Thoracic aorta (tissue), 2 donors: ENCODE results near the gene KCTD7. TPM values are rescaled to one million over a fixed set of nuclear protein-coding genes. Genes with fewer than 3 reads are reported as not detected.
"Not testable (repeated sequence)": the region's sequence is repeated elsewhere in the genome, so short reads cannot be mapped to it uniquely, and the experiment has no call there.

Experiments
- ATAC-seq: fragments of 150-250 bp; one replicate; pipeline ENCODE4 v1.8.0; 2017; ENCODE audit warnings: low read depth; ENCODE audit not compliant: insufficient number of reproducible peaks, low FRiP score
- DNase-seq: peaks from one replicate; pipeline ENCODE4 v3.0.0-alpha.2; 2020; ENCODE audit warnings: low spot score
- H3K27ac ChIP-seq, 2 donors: fragments of 200-600 bp; sonication (generic); 1 replicate in 1 of 2; 2 replicates in 1 of 2; pipeline ENCODE4 v1.5.1; 2016; ENCODE audit warnings: mild to moderate bottlenecking in 2 of 2, moderate library complexity in 2 of 2
- H3K27me3 ChIP-seq: fragments of 200-600 bp; sonication (generic); replicated peaks from 2 replicates; pipeline ENCODE4 v1.6.0; 2016; ENCODE audit warnings: mild to moderate bottlenecking; ENCODE audit not compliant: insufficient read depth
- H3K36me3 ChIP-seq: fragments of 200-600 bp; sonication (generic); one replicate; pipeline ENCODE4 v1.5.1; 2016
- H3K4me1 ChIP-seq, 2 donors: fragments of 200-600 bp; sonication (generic); 1 replicate in 1 of 2; 2 replicates in 1 of 2; pipeline versions ENCODE4 v1.5.1 to v1.6.0; 2016; ENCODE audit warnings: low read depth in 2 of 2, mild to moderate bottlenecking in 1 of 2; ENCODE audit not compliant: control insufficient read depth in 1 of 2
- H3K4me3 ChIP-seq: fragments of 200-600 bp; sonication (generic); 2 replicates; pipeline ENCODE4 v1.5.1; 2016; ENCODE audit warnings: mild to moderate bottlenecking
- H3K9me3 ChIP-seq: fragments of 200-600 bp; sonication (generic); 2 replicates; pipeline ENCODE4 v1.5.1; 2016
- total RNA-seq, 2 donors: library from RNA; depleted of rRNA; stranded (reverse); fragments of >200 nt; gene quantifications; one replicate each; pipeline versions ENCODE4 v1.1.0 to v1.2.3, GENCODE V29; 2016
- TF ChIP-seq, protein P1 (sequence below): fragments of 200-600 bp; sonication (generic); IDR thresholded peaks from one replicate; pipeline ENCODE4 v1.5.1; 2019; ENCODE audit warnings: antibody characterized with exemption

Gene KCTD7
- total RNA-seq, 2 donors from 2014 or later, result 24.5 to 31.0 TPM

DNA sequence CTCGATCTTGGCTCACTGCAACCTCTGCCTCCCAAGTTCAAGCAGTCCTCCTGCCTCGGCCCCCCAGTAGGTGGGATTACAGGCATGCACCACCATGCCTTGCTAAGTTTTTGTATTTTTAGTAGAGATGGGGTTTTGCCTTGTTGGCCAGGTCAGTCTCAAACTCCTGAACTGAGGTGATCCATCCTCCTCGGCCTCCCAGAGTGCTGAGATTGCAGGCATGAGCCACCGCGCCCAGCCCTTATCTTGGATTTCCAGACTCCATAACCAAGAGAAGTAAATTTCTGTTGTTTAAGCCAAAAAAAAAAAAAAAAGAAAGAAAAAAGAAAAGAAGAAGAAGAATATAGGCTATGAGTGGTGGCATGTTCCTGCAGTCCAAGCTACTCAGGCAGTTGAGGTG, 58.5 kb downstream of the KCTD7 start:
- peaks cover 4 to 5% of the 10 kb centered on the region in 2 donors for H3K4me1 ChIP-seq
- TF ChIP-seq, protein P1, sequence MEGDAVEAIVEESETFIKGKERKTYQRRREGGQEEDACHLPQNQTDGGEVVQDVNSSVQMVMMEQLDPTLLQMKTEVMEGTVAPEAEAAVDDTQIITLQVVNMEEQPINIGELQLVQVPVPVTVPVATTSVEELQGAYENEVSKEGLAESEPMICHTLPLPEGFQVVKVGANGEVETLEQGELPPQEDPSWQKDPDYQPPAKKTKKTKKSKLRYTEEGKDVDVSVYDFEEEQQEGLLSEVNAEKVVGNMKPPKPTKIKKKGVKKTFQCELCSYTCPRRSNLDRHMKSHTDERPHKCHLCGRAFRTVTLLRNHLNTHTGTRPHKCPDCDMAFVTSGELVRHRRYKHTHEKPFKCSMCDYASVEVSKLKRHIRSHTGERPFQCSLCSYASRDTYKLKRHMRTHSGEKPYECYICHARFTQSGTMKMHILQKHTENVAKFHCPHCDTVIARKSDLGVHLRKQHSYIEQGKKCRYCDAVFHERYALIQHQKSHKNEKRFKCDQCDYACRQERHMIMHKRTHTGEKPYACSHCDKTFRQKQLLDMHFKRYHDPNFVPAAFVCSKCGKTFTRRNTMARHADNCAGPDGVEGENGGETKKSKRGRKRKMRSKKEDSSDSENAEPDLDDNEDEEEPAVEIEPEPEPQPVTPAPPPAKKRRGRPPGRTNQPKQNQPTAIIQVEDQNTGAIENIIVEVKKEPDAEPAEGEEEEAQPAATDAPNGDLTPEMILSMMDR, result no peak
- no peak overlapping the region for H3K27ac ChIP-seq
- H3K36me3 ChIP-seq, result no peaks in the 10 kb centered on the region
- no peak overlapping the region for H3K4me3 ChIP-seq
- no peak for DNase-seq
- H3K27me3 ChIP-seq, result no peaks in the 10 kb centered on the region
- ATAC-seq, result no peak
- no peaks in the 10 kb centered on the region for H3K9me3 ChIP-seq

GRCh38 chr7:66687672-66688071, 59.0 kb downstream of the KCTD7 start:
- not testable (repeated sequence) for H3K4me1 ChIP-seq, H3K9me3 ChIP-seq, DNase-seq, H3K27ac ChIP-seq, ATAC-seq, H3K4me3 ChIP-seq, H3K36me3 ChIP-seq, H3K27me3 ChIP-seq

DNA sequence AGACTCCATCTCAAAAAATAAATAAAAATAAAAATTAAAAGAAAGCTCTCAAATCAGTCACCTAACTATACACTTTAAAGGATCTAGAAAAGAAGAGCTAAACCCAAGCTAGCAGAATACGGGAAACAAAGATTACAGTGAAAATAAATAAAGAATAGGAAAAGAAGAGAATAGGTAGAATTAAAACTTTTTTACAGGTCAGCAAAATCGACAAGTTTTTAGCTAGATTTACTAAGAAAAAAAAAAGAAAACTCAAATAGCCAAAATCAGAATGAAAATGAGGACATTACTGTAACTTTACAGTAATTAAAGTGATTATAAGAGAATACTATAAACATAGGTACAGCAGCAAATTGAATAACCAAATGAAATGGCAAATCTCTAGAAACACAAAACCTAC, 60.4 kb downstream of the KCTD7 start:
- TF ChIP-seq, protein P1, result no peak
- Histone ChIP-seq H3K36me3 (no peaks in the 10 kb centered on the region), H3K9me3 (no peaks in the 10 kb centered on the region), H3K27me3 (no peaks in the 10 kb centered on the region), H3K4me1 (no peaks in the 10 kb centered on the region), H3K4me3 (no peak overlapping the region), H3K27ac (no peak overlapping the region)
- ATAC-seq (no peak), DNase-seq (no peak)

GRCh38 chr7:66693331-66693730, 64.7 kb downstream of the KCTD7 start:
- TF ChIP-seq, protein P1, result no peak
- no peak overlapping the region for H3K27ac ChIP-seq
- ATAC-seq (no peak), DNase-seq (no peak)
- no peaks in the 10 kb centered on the region for H3K36me3 ChIP-seq
- peaks cover 3 to 16% of the 10 kb centered on the region in 2 donors for H3K4me1 ChIP-seq
- H3K27me3 ChIP-seq, result no peaks in the 10 kb centered on the region
- H3K9me3 ChIP-seq, result no peaks in the 10 kb centered on the region
- no peak overlapping the region for H3K4me3 ChIP-seq

Other genes with a start within 250 kb of the KCTD7 start
- gene RABGEF1, start 111.9 kb downstream of the KCTD7 start, total RNA-seq, result 10 to 100 TPM; 34.9 to 42.0 TPM